Left ventricle myocardium inferior (tissue), 1 donor: Measurements from ENCODE around the gene GALNT4. TPM values are rescaled to one million over a fixed set of nuclear protein-coding genes. Genes with fewer than 3 reads are reported as not detected.

Experiments used
- DNase-seq: peaks from one replicate; pipeline ENCODE4 v3.0.0-alpha.2; 2020
- H3K27ac ChIP-seq: fragments of 200-600 bp; replicated peaks from 2 replicates; pipeline ENCODE4 v1.8.0; 2021
- H3K27me3 ChIP-seq: fragments of 200-600 bp; 2 replicates; pipeline ENCODE4 v1.8.0; 2021; ENCODE audit warnings: low read depth
- H3K36me3 ChIP-seq: fragments of 200-600 bp; 2 replicates; pipeline ENCODE4 v1.8.0; 2021
- H3K4me1 ChIP-seq: fragments of 200-600 bp; 2 replicates; pipeline ENCODE4 v1.8.0; 2021
- H3K4me3 ChIP-seq: fragments of 200-600 bp; 2 replicates; pipeline ENCODE4 v1.8.0; 2021; ENCODE audit warnings: mild to moderate bottlenecking, moderate library complexity
- H3K9me3 ChIP-seq: fragments of 200-600 bp; replicated peaks from 2 replicates; pipeline ENCODE4 v1.8.0; 2021
- CTCF ChIP-seq: fragments of 200-600 bp; IDR thresholded peaks from 2 replicates; pipeline ENCODE4 v1.8.0; 2021; ENCODE audit warnings: antibody characterized with exemption, mild to moderate bottlenecking, borderline replicate concordance
- intact Hi-C: fragments of 100-400 bp; cut with micrococcal nuclease; formaldehyde crosslinking; loops from one replicate; pipeline ENCODE4 v1.11.0; 2022
- total RNA-seq: library from RNA; stranded (reverse); fragmentation: NEBNext Ultra II Directional; extraction: Animal tissue kit (Norgen Biotek cat#: 25700); gene quantifications from one replicate; pipeline ENCODE4 v1.2.1, GENCODE V29; 2021
- donor health status: DM: no; HTN: yes; CAD: no; lungs with severe emphysema.

The GALNT4 gene
- total RNA-seq, 1 donor from 2014 or later = 2.1 TPM

DNA sequence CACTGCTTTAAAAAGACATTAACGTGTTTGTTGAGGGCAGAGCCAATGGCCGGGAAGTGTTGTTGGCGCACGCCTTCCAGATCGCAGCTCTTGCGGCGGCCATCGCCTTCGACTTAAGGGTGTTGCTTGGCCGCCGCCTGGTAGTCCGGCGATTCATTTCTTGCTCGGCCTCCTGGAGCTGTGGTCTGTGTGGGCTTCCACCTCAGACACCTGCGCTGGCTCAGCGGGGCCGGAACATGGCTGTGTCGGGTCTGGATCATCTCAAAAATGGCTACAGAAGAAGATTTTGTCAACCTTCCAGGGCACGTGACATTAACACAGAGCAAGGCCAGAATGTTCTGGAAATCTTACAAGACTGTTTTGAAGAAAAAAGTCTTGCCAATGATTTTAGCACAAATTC is 24.7 kb downstream of the GALNT4 start:
- H3K27ac ChIP-seq = peak overlapping the region; percentile 10
- DNase-seq = no peak
- intact Hi-C loops = no loop called here
- TF ChIP-seq CTCF = no peak
- no peaks in the 10 kb centered on the region for H3K36me3 ChIP-seq
- H3K4me3 ChIP-seq = no peak overlapping the region
- H3K27me3 ChIP-seq = no peaks in the 10 kb centered on the region
- H3K9me3 ChIP-seq = no peaks in the 10 kb centered on the region
- H3K4me1 ChIP-seq = no peaks in the 10 kb centered on the region

DNA sequence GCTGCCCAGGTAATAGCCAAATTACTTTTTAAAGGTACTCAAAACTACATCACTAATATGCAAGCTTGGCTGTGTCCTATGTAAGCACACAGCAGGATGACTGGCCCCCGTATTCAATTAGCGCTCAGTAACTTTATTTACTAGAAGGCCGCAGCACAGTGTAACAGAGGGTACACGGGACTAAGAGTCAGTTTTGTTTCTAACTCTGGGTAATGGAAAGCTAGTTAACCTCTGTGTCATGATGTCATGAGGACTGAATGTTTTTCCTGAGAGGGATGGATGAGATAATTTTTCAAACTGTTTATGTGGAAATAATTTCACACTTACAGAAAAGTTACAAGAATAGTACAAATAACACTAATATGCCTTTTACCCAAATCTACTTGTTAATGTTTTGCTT is 27.1 kb downstream of the GALNT4 start:
- Histone ChIP-seq H3K4me1 (no peaks in the 10 kb centered on the region), H3K9me3 (no peaks in the 10 kb centered on the region), H3K27ac (peak overlapping the region; percentile 53), H3K36me3 (no peaks in the 10 kb centered on the region), H3K27me3 (no peaks in the 10 kb centered on the region), H3K4me3 (no peak overlapping the region)
- intact Hi-C loops = no loop called here
- TF ChIP-seq CTCF = no peak
- no peak for DNase-seq

DNA sequence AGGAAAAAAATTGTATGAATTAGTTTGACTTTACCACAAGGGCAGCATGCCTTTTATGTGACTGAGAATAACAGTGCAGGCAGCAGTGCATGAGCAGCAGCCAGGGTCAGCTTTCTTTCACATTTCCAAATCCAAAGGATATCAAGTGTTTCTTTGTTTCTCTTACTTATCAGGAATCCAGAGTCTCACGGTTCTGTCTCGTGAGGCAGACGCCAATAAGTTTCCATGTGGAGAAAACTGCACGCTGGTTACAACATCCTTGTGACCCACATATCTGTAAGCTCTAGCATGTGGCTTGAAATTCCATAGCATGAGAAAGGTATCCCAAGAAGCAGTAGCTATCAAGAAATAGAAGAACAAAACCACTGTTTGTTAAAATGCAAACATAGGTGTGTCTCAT is 27.6 kb downstream of the GALNT4 start:
- TF ChIP-seq CTCF = no peak
- Histone ChIP-seq H3K36me3 (no peaks in the 10 kb centered on the region), H3K4me1 (no peaks in the 10 kb centered on the region), H3K27me3 (no peaks in the 10 kb centered on the region), H3K27ac (peak overlapping the region; percentile 53), H3K9me3 (no peaks in the 10 kb centered on the region), H3K4me3 (no peak overlapping the region)
- no peak for DNase-seq
- intact Hi-C loops = no loop called here

GRCh38 chr12:89494411-89495231 is 30.0 kb downstream of the GALNT4 start:
- no peaks in the 10 kb centered on the region for H3K4me1 ChIP-seq
- no peak overlapping the region for H3K4me3 ChIP-seq
- no peaks in the 10 kb centered on the region for H3K9me3 ChIP-seq
- TF ChIP-seq CTCF = no peak
- peaks cover 2% of the 10 kb centered on the region for H3K36me3 ChIP-seq
- no peaks in the 10 kb centered on the region for H3K27me3 ChIP-seq
- intact Hi-C loops = no loop called here
- no peak for DNase-seq
- H3K27ac ChIP-seq = no peak overlapping the region

- Histone ChIP-seq H3K4me3 (no peak overlapping the region), H3K4me1 (no peaks in the 10 kb centered on the region), H3K9me3 (no peaks in the 10 kb centered on the region), H3K27ac (no peak overlapping the region), H3K27me3 (no peaks in the 10 kb centered on the region), H3K36me3 (peaks cover 6% of the 10 kb centered on the region)
- intact Hi-C loops = no loop called here
- TF ChIP-seq CTCF = no peak
- DNase-seq = no peak
These were observed 30.8 kb downstream of the GALNT4 start for GRCh38 chr12:89493670-89494302.
